ENCODE results near the gene ABCA13.

The ABCA13 gene

GRCh38 chr7:48426966-48427555 is 255.8 kb downstream of the ABCA13 start:
- Histone ChIP-seq H3K36me3 (replicated peaks) (no peaks in the 10 kb centered on the region), H3K27me3 (replicated peaks) (no peaks in the 10 kb centered on the region), H3K27ac (peak overlapping the region; percentile 35), H3K4me3 (ENCODE audit: low read depth, low read length) (no peak overlapping the region)
- DNase-seq: peak; percentile 56
- TF ChIP-seq, protein P1, sequence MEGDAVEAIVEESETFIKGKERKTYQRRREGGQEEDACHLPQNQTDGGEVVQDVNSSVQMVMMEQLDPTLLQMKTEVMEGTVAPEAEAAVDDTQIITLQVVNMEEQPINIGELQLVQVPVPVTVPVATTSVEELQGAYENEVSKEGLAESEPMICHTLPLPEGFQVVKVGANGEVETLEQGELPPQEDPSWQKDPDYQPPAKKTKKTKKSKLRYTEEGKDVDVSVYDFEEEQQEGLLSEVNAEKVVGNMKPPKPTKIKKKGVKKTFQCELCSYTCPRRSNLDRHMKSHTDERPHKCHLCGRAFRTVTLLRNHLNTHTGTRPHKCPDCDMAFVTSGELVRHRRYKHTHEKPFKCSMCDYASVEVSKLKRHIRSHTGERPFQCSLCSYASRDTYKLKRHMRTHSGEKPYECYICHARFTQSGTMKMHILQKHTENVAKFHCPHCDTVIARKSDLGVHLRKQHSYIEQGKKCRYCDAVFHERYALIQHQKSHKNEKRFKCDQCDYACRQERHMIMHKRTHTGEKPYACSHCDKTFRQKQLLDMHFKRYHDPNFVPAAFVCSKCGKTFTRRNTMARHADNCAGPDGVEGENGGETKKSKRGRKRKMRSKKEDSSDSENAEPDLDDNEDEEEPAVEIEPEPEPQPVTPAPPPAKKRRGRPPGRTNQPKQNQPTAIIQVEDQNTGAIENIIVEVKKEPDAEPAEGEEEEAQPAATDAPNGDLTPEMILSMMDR (IDR thresholded peaks at IDR 0.05; ENCODE audit: low read depth, low read length, missing control alignments): no peak
- in situ Hi-C loops (cut with HindIII; ENCODE audit: low pct_ligation_motif_present, low sequenced_read_pairs): no loop called here

DNA sequence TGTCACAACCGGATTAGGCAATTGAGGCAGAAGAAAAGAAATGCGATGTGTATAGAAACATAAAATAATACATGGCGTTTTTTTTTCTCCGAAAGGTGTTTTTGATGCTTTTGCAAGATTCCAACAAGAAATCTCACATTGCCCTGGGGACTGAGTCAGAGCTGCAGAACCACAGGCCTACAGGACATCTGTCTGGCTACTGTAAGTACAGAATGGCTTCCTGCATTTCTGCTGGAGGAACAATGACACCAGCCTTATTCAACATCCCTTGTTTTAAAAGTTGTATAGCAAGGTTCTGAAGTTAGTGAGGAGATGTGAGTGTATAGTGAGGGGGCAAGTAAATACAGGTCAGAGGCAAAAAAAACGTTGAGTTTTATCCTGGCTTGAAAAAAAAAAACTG is 256.4 kb downstream of the ABCA13 start:
- TF ChIP-seq, protein P1 (IDR thresholded peaks at IDR 0.05; ENCODE audit: low read depth, low read length, missing control alignments): no peak
- peak; percentile 27 for DNase-seq
- Histone ChIP-seq H3K36me3 (replicated peaks) (no peaks in the 10 kb centered on the region), H3K27me3 (replicated peaks) (no peaks in the 10 kb centered on the region), H3K27ac (peak overlapping the region; percentile 35), H3K4me3 (ENCODE audit: low read depth, low read length) (no peak overlapping the region)
- in situ Hi-C loops (cut with HindIII; ENCODE audit: low pct_ligation_motif_present, low sequenced_read_pairs): no loop called here

DNA sequence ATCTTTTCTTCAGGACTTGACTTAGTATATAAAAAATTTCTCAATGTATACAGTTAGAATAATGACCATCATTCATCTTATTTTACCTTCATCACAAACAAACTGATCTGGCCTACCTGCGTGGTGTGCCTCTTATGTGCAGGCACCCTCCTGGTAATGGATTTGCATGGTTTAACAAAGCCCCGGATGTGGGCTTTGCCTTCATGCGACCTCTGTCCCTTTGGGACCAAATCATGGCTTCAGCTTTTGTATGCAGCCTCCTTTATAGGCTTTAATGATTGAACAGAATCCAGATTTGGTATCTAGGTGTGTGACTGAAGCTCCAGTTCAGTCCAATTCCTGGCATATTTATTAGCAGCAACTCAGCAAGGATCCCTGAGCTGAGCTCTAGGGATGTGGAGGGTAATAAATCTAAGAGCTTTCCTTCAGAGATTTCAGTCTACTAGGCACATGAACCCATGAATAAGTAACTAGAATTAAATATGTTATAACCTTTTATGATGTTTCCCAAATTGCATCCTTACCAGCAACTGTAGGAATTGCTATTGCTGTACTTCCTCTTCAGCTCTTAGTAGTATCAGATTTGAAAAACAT is 256.9 kb downstream of the ABCA13 start:
- no peak for DNase-seq
- H3K27ac ChIP-seq: no peak overlapping the region

DNA sequence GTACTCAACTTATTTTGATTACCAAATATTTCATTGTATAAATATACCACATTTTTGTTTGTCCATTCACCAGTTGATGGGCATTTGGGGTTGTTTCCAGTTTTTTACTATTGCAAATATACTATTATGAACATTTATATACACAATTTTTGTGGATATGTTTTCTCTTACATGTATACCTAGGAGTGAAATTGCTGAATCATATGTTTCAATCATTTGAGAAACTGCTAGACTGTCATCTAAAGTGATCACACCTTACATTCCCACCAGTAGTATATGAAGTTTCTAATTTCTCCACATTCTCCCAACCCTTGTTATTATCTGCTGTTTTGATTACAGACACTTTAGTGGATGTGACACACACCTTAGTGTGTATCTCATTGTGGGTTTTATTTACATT is 257.9 kb downstream of the ABCA13 start:
- Histone ChIP-seq H3K4me3 (ENCODE audit: low read depth, low read length) (no peak overlapping the region), H3K36me3 (replicated peaks) (no peaks in the 10 kb centered on the region), H3K27me3 (replicated peaks) (no peaks in the 10 kb centered on the region), H3K27ac (no peak overlapping the region)
- DNase-seq: no peak
- TF ChIP-seq, protein P1 (IDR thresholded peaks at IDR 0.05; ENCODE audit: low read depth, low read length, missing control alignments): no peak
- in situ Hi-C loops (cut with HindIII; ENCODE audit: low pct_ligation_motif_present, low sequenced_read_pairs): no loop called here

More for the DNA sequence above, 256.9 kb downstream of the ABCA13 start:
- TF ChIP-seq, protein P1 (IDR thresholded peaks at IDR 0.05; ENCODE audit: low read depth, low read length, missing control alignments): no peak
- Histone ChIP-seq H3K4me3 (ENCODE audit: low read depth, low read length) (no peak overlapping the region), H3K36me3 (replicated peaks) (no peaks in the 10 kb centered on the region), H3K27me3 (replicated peaks) (no peaks in the 10 kb centered on the region)
- in situ Hi-C loops (cut with HindIII; ENCODE audit: low pct_ligation_motif_present, low sequenced_read_pairs): no loop called here

- H3K27ac ChIP-seq: no peak overlapping the region
- H3K36me3 ChIP-seq (replicated peaks): no peaks in the 10 kb centered on the region
- H3K27me3 ChIP-seq (replicated peaks): no peaks in the 10 kb centered on the region
- TF ChIP-seq, protein P1 (IDR thresholded peaks at IDR 0.05; ENCODE audit: low read depth, low read length, missing control alignments): no peak
- in situ Hi-C loops (cut with HindIII; ENCODE audit: low pct_ligation_motif_present, low sequenced_read_pairs): no loop called here
- H3K4me3 ChIP-seq (ENCODE audit: low read depth, low read length): no peak overlapping the region
- no peak for DNase-seq
Observed at GRCh38 chr7:48438206-48438605, 266.9 kb downstream of the ABCA13 start.
